Glutamatergic neuron (in vitro differentiated cells): ENCODE data around the gene DNAJB9. TPM values are rescaled to one million over a fixed set of nuclear protein-coding genes. Genes with fewer than 3 reads are reported as not detected.

ENCODE experiments used
- DNase-seq: peaks from one replicate; pipeline ENCODE4 v3.0.0; 2022
- H3K27ac Mint-ChIP-seq: one replicate; pipeline ENCODE4 v1.8.0; 2020; ENCODE audit warnings: mild to moderate bottlenecking, mixed read lengths, inconsistent platforms; ENCODE audit not compliant: unreplicated experiment
- H3K27me3 Mint-ChIP-seq: one replicate; pipeline ENCODE4 v1.8.0; 2020; ENCODE audit warnings: mild to moderate bottlenecking, moderate library complexity, mixed read lengths, inconsistent platforms; ENCODE audit not compliant: unreplicated experiment
- H3K36me3 Mint-ChIP-seq: one replicate; pipeline ENCODE4 v1.8.0; 2020; ENCODE audit warnings: mild to moderate bottlenecking, mixed read lengths, inconsistent platforms; ENCODE audit not compliant: unreplicated experiment
- H3K4me1 Mint-ChIP-seq: one replicate; pipeline ENCODE4 v1.8.0; 2020; ENCODE audit warnings: mild to moderate bottlenecking, low read depth, mixed read lengths, inconsistent platforms; ENCODE audit not compliant: unreplicated experiment
- H3K4me3 Mint-ChIP-seq: one replicate; pipeline ENCODE4 v1.8.0; 2020; ENCODE audit warnings: mild to moderate bottlenecking, mixed read lengths, inconsistent platforms; ENCODE audit not compliant: unreplicated experiment
- H3K9me3 Mint-ChIP-seq: one replicate; pipeline ENCODE4 v1.8.0; 2020; ENCODE audit warnings: mild to moderate bottlenecking, moderate library complexity, mixed read lengths, inconsistent platforms; ENCODE audit not compliant: unreplicated experiment
- total RNA-seq: library from RNA; stranded (reverse); fragmentation: NEBNext Ultra II Directional; extraction: Animal tissue kit (Norgen Biotek cat#: 25700); gene quantifications from one replicate; pipeline ENCODE4 v1.2.1, GENCODE V29; 2021; ENCODE audit not compliant: unreplicated experiment
- TF ChIP-seq, protein P1 (sequence below): fragments of 200-600 bp; sonication (generic); IDR thresholded peaks from one replicate; pipeline ENCODE4 v1.5.0; 2021; ENCODE audit not compliant: partially characterized antibody, unreplicated experiment

DNAJB9 gene
- total RNA-seq, 1 donor from 2014 or later = 21.6 TPM

DNA sequence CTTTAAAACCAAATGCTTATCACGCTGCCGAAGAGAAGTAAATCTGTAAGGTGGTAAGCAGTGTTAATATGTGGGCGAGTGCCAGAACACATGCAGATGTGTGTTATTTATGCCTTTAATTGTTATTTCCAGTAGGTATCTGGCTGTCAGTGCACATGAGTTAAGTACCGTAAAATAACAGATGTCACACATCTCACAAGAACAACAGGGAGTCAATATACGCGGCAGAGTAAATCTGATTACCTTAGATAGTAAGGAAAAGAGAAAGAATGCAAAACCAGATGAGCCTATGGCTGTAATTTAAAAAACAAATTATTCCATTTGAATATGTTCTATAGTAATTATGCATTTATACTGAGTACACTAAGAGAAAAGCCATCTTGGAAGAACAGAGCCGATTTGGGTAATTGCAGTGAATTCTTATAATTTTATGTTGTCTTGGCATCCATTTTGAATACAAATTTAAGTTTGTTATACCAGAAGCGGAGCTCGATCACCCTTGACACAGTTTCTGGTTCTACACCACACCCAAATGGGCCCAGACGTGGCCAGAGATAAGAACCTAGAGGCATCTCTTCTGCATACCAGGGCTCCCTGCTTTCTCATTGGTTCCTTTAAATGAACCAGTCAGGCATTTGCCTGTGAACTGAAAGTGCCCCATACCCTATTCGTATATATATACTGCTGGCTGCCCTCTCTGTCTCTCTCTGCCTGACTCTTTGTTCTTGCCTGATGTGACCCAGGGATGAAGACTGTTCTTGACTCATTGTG is 34.8 kb downstream of the DNAJB9 start:
- DNase-seq = no peak
- TF ChIP-seq, protein P1, sequence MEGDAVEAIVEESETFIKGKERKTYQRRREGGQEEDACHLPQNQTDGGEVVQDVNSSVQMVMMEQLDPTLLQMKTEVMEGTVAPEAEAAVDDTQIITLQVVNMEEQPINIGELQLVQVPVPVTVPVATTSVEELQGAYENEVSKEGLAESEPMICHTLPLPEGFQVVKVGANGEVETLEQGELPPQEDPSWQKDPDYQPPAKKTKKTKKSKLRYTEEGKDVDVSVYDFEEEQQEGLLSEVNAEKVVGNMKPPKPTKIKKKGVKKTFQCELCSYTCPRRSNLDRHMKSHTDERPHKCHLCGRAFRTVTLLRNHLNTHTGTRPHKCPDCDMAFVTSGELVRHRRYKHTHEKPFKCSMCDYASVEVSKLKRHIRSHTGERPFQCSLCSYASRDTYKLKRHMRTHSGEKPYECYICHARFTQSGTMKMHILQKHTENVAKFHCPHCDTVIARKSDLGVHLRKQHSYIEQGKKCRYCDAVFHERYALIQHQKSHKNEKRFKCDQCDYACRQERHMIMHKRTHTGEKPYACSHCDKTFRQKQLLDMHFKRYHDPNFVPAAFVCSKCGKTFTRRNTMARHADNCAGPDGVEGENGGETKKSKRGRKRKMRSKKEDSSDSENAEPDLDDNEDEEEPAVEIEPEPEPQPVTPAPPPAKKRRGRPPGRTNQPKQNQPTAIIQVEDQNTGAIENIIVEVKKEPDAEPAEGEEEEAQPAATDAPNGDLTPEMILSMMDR = no peak
- H3K36me3 Mint-ChIP-seq = no peaks in the 10 kb centered on the region
- no peak overlapping the region for H3K4me3 Mint-ChIP-seq
- H3K4me1 Mint-ChIP-seq = peaks cover 11% of the 10 kb centered on the region
- no peaks in the 10 kb centered on the region for H3K9me3 Mint-ChIP-seq
- no peak overlapping the region for H3K27ac Mint-ChIP-seq
- H3K27me3 Mint-ChIP-seq = no peaks in the 10 kb centered on the region

DNA sequence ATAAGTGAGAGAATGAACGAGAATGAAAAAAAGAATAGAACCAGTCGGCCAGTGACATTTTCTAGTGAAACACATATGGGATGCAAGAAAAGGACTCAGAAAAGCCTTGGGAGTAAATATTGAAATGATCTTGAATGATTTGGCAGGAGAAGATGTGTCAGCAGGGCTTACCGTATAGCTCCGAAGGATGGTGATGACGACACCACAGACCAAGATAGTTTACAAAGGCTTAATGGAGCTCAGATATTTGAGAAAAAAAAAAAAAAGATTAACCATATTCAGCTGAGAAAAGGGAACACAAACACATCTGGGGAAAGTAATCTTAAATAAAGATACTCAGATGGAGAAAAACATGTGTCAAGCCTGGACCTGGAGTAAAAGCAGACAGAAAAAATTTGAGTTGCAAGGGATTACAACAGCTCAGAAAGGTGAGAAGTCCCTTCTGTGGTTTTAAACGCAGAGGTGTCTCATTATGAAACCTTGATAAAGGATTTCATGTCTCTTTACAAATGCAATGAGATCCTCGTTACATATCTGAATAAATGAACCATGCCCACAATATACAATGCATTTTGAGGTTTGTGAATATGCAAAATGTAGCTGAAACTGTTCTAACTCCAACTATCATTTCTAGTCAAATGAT is 36.0 kb downstream of the DNAJB9 start:
- H3K9me3 Mint-ChIP-seq = no peaks in the 10 kb centered on the region
- DNase-seq = no peak
- H3K27me3 Mint-ChIP-seq = no peaks in the 10 kb centered on the region
- H3K36me3 Mint-ChIP-seq = no peaks in the 10 kb centered on the region
- peaks cover 7% of the 10 kb centered on the region for H3K4me1 Mint-ChIP-seq
- H3K4me3 Mint-ChIP-seq = no peak overlapping the region
- TF ChIP-seq, protein P1 = no peak
- no peak overlapping the region for H3K27ac Mint-ChIP-seq

DNA sequence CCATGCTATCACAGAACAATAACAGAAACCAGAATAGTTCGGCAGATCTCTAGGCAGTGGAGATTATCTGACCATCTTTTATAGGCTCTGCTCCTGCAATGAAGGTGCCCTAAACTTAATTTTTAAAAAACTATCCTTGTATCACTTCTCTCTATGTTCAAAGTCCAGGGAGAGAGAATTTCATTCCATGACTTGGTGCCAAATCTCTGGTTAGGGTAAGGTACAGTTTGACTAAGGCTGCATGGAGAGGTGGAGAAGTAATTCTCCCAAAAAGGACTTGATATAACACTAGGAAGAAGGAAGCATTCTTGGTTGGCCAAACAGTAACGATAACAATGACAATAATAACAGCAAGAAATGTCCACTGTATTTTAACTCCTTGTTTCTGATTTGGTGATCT is 40.0 kb downstream of the DNAJB9 start:
- peaks cover 12% of the 10 kb centered on the region for H3K4me1 Mint-ChIP-seq
- no peaks in the 10 kb centered on the region for H3K36me3 Mint-ChIP-seq
- peaks cover 2% of the 10 kb centered on the region for H3K27me3 Mint-ChIP-seq
- TF ChIP-seq, protein P1 = no peak
- no peak for DNase-seq
- no peak overlapping the region for H3K27ac Mint-ChIP-seq
- no peak overlapping the region for H3K4me3 Mint-ChIP-seq
- H3K9me3 Mint-ChIP-seq = no peaks in the 10 kb centered on the region

DNA sequence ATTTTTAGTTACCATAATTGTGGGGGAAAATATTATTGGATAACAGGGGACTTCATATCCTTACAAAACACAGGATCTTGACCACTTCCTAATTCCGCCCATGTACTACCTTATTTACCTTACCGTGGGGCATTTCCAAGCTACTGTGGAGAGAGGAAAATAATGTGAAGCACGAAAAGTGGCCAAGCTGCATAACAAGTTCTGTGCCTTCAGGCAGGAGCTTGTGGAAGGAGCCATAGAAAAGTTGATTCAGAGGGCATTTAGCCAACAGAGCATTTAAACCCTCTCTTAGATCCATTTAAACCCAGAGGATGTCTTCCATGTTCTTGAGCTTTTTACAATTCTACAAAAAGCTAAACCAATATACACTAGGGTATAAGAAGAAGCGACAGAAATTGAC is 41.6 kb downstream of the DNAJB9 start:
- DNase-seq = no peak
- Mint-ChIP-seq H3K9me3 (no peaks in the 10 kb centered on the region), H3K27ac (no peak overlapping the region), H3K4me3 (no peak overlapping the region), H3K4me1 (peaks cover 13% of the 10 kb centered on the region), H3K36me3 (no peaks in the 10 kb centered on the region), H3K27me3 (peaks cover 2% of the 10 kb centered on the region)
- TF ChIP-seq, protein P1 = no peak
